Measurements from ENCODE around the gene ALKBH6.
A peak's percentile ranks its signal among the peaks of the same experiment; 100 is the strongest.

Gene ALKBH6

DNA sequence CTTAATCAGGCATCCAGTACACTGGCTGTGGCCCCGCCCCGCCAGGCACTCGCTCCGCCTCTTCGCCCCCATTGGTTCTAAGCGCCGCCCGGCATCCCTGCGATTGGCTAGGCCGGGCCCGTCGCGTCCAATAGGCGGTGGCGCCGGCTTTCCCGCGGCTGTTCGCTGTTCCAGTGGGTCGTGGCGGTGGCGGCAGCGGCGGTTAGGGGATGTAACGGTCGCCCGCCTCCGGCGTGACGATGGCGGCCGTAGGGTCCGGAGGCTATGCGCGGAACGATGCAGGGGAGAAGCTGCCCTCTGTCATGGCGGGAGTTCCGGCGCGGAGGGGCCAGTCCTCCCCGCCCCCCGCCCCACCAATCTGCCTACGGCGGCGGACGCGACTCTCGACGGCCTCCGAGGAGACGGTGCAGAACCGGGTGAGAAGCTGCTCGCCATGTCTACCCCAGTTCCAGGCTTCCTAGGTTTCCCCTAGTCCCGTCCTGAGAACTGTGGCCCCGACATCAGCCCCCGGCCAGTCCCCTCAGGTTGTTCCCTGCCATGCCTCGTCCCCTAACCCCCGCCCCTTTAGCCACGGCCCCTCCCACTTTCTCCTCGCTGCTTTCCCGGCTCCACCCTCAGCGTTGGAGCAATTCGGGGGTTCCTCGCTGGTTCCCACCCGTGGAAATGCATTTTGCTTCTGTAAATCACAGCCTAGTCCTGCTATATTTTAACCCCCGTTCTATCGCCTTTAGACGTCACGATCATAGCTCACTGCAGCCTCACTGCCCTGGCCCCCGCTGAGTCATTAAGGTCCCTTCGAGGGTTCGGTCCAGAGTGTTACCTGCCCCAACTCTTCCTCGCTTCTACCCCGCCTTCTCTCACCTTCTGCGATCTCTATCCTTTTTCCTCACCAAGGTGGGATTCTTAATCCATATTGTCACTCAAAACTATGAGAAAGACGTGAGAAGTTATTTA lies 41.0 kb upstream of the ALKBH6 start, which contains the start of gene WDR62 (continued):
- TF ChIP-seq AEBP2 (tag by site-specific recombination; IDR thresholded peaks at IDR 0.05; ENCODE audit: borderline replicate concordance) (no peak), ZSCAN30 (tag by site-specific recombination; IDR thresholded peaks at IDR 0.05) (peak; percentile 77), ZBTB11 (tag by site-specific recombination; conservative IDR thresholded peaks at IDR 0.05; ENCODE audit: low read depth) (peak; percentile 53; the same call in 1 of the 2 replicates), ZNF311 (tag by site-specific recombination; IDR thresholded peaks at IDR 0.05; ENCODE audit: borderline replicate concordance) (no peak), ZBTB48 (tag by site-specific recombination; IDR thresholded peaks at IDR 0.05) (peak; percentile 98), ZNF549 (tag by site-specific recombination; IDR thresholded peaks at IDR 0.05) (no peak), ZNF398 (tag by site-specific recombination; IDR thresholded peaks at IDR 0.05) (peak; percentile 74), OSR2 (tag by site-specific recombination; IDR thresholded peaks at IDR 0.05) (0 out of 2 replicates have a peak, but pooled peaks have one; percentile 12), ZNF560 (tag by site-specific recombination; IDR thresholded peaks at IDR 0.05; ENCODE audit: borderline replicate concordance) (no peak), GLIS1 (tag by site-specific recombination; IDR thresholded peaks at IDR 0.05) (peak; percentile 52), BCL6B (tag by site-specific recombination; IDR thresholded peaks at IDR 0.05) (no peak), ZBTB26 (tag by site-specific recombination; optimal IDR thresholded peaks at IDR 0.05) (no peak), ZNF140 (tag by site-specific recombination; IDR thresholded peaks at IDR 0.05) (no peak), ZSCAN23 (tag by site-specific recombination; IDR thresholded peaks at IDR 0.05) (peak; percentile 94), IKZF3 (tag by site-specific recombination; IDR thresholded peaks at IDR 0.05) (0 out of 2 replicates have a peak, but pooled peaks have one; percentile 9), PBX3 (CRISPR knock-in tag; IDR thresholded peaks at IDR 0.05) (no peak), ZNF26 (tag by site-specific recombination; IDR thresholded peaks at IDR 0.05) (no peak), BCL11B (tag by site-specific recombination; IDR thresholded peaks at IDR 0.05; ENCODE audit: low read depth) (peak; percentile 80), HOXC10 (CRISPR knock-in tag; IDR thresholded peaks at IDR 0.05) (no peak), ZNF423 (tag by site-specific recombination; IDR thresholded peaks at IDR 0.05) (no peak), SALL2 (tag by site-specific recombination; IDR thresholded peaks at IDR 0.05; ENCODE audit: borderline replicate concordance) (no peak), ZNF157 (tag by site-specific recombination; IDR thresholded peaks at IDR 0.05) (peak; percentile 60)
- TF ChIP-seq, protein P1, sequence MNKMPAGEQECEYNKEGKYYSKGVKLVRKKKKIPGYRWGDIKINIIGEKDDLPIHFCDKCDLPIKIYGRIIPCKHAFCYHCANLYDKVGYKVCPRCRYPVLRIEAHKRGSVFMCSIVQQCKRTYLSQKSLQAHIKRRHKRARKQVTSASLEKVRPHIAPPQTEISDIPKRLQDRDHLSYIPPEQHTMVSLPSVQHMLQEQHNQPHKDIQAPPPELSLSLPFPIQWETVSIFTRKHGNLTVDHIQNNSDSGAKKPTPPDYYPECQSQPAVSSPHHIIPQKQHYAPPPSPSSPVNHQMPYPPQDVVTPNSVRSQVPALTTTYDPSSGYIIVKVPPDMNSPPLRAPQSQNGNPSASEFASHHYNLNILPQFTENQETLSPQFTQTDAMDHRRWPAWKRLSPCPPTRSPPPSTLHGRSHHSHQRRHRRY (tag by site-specific recombination; IDR thresholded peaks at IDR 0.05): no peak

Measured in HEK293 (cell line).